WI38 (cell line): ENCODE data around the gene DCAF5.

ENCODE experiments used
- H3K4me3 ChIP-seq: 2 replicates; pipeline ENCODE4 v1.5.1; 2011; ENCODE audit warnings: low read depth, mild to moderate bottlenecking, control low read depth, low read length
- TF ChIP-seq, protein P1 (sequence below): IDR thresholded peaks from 2 replicates; pipeline ENCODE4 v1.5.1; 2012; ENCODE audit warnings: low read depth, mild to moderate bottlenecking, control low read depth, low read length

DCAF5 gene

GRCh38 chr14:69001375-69001774 lies 151.5 kb downstream of the DCAF5 start:
- TF ChIP-seq, protein P1, sequence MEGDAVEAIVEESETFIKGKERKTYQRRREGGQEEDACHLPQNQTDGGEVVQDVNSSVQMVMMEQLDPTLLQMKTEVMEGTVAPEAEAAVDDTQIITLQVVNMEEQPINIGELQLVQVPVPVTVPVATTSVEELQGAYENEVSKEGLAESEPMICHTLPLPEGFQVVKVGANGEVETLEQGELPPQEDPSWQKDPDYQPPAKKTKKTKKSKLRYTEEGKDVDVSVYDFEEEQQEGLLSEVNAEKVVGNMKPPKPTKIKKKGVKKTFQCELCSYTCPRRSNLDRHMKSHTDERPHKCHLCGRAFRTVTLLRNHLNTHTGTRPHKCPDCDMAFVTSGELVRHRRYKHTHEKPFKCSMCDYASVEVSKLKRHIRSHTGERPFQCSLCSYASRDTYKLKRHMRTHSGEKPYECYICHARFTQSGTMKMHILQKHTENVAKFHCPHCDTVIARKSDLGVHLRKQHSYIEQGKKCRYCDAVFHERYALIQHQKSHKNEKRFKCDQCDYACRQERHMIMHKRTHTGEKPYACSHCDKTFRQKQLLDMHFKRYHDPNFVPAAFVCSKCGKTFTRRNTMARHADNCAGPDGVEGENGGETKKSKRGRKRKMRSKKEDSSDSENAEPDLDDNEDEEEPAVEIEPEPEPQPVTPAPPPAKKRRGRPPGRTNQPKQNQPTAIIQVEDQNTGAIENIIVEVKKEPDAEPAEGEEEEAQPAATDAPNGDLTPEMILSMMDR, result no peak

More at GRCh38 chr14:69001375-69001774, 151.5 kb downstream of the DCAF5 start:
- no peak overlapping the region for H3K4me3 ChIP-seq
